ENCODE measurements around the gene ZNF286A. TPM values are rescaled to one million over a fixed set of nuclear protein-coding genes. Genes with fewer than 3 reads are reported as not detected.
"Not testable (repeated sequence)": the region's sequence is repeated elsewhere in the genome, so short reads cannot be mapped to it uniquely, and the experiment has no call there.

The ZNF286A gene
- total RNA-seq, result 24.8 and 43.6 TPM in 2 replicates

DNA sequence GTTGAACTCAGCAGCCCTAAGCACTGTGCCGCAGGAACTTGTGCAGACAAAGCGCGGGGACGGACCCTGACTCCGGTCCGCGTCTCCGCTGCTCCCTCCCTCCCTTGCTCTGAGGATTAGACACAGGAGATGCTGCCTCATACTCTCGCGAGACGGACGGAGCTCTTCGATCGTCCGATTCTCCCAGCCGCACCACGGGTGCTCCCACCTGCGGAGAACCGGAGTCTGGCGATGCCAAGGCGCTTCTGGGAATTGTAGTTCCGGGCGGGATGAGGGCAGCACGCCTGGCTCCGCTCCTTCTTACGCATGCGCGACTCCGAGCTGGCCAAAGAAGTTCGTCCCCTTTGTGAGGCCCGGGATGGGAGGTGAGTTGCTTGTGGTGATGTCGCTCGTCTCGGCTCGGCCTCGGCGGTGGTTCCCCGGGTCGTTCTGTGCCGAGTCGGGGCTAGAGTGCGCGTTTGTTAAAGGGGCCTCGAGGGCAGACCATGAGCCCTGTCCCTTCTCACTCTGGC, at the start of gene ZNF286A:
TSS of gene ZNF286A (plus strand) at position 340 of the 512 bp plus-strand sequence. CDS start 578 bp downstream, outside the sequence.
- peak; percentile 77 for DNase-seq (ENCODE audit: extremely low read depth, low read depth, low spot score)

DNA sequence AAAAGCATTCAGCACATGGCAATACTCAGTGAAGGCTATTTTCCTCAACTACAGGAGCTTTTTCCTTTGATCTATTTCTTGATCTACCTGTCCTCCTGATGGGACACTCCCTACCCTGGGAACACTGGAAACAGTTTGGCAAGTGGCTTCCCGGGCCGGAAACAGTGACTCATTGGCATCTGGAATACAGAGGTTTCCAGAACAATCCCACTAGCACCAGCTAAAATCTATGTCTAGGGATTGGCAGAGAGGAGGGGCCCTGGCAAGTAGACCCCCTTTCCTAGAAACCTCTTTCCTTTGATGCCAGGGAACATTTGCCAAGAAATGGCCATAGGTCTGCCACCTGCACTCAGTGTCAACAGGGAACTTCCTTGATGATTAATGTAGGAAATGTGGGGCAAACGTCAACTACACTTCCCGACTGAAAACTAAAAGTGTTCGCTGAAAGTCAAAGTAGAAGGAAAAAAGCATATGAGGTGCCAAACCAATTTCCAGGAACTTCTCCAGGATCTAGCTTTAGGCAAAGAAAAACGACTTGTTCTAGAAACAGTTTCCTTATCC, 49.6 kb upstream of the ZNF286A start:
- DNase-seq (ENCODE audit: extremely low read depth, low read depth, low spot score), result no peak

DNA sequence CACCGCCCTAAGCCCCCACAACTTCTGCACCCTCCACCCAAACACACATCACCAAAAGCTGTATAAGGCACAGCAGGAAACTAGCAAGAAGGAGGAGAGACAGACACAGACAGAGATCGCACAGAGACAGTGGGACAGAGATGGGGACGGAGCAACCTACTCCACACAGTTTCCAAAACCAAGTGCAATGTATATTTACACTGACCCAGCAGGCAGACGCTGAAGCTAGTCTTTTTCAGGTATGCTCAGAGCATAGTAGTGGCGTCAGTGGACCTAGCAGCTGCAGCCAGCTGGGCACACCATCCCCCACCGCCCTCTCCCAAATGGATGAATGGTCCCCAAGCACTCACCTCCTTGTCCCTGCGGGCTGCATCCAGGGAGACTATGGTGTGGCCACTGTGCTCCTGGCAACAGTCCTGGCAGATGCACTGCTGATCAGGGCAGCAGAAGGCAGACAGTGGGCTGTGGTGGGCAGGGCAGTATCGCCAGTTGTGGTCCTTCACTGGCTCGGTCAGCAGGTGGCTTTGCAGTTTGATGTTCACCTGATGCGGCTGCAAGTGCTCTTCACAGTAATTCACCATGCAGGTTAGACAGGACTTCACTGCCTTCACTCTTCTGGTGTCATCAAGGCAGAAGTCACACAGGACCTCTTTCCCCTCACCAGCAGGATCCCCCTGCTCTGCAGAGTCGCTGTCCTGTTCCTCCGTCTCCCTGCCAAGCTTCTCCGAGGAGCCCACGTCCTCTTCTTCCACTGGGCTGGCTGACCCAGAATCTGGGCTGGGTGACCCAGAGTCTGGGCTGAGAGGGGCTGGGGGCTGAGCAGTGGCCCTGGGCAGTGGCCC, 48.6 kb upstream of the ZNF286A start:
- no peak for DNase-seq (ENCODE audit: extremely low read depth, low read depth, low spot score)

DNA sequence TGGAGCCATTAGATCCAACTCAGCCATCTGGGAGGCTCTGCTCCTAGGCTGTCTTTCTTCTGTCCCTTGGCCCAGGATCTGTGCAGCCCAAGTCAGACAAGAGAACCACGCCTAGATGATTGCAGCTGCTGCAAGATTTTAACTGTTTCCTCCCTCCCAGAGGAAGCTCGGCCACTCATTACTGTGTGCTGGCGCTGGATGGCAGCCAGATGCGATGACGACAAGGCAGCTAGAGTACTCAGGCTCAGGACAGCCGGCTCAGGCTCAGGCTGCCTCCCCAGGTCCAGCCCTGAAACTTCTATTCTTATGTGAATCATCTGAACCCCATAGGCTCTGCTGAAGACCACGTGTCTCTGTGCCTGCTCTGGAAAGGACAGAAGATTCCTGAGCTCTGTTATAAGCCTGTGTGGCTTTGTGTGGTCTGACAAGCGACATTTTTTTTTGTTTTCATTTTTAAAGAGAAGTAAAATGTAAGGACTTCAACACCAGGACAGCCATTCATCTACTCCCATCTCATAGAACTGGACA, 47.9 kb upstream of the ZNF286A start:
- DNase-seq (ENCODE audit: extremely low read depth, low read depth, low spot score), result peak; percentile 83

DNA sequence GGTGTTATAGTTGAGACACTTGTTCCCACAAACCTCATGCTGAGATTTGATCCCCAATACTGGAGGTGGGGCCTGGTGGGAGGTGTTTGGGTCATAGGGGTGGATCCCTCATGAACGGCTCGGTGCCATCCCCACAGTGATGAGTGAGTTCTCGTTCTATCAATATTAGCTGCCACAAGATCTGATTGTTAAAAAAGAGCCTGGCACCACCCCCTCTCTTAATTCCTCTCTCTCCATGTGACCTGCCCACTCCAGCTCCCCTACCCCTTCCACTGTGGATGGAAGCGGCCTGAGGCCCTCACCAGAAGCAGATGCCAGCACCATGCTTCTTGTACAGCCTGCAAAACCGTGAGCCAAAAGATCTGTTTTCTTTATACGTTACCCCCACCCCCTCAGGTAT, 46.6 kb upstream of the ZNF286A start:
- DNase-seq (ENCODE audit: extremely low read depth, low read depth, low spot score), result no peak

DNA sequence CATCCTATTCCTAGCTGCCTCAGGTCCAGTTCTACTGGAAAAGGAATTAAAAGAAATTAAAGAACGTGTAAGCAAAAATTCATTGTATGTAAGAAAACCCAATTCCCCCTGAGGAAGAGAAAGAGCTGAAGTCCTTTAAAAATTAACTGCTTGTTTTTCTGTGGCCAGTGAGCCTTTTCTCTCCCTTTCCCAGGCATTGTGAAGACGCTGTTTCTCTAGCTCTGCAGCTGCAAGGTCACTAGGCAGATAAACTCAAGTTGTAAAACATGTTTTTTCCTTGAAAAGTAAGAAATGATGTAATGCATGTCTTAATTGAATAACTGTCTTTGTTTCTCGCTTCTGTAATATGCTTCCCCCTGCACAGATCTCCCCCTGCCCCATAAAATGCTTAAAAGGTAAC, 45.2 kb upstream of the ZNF286A start:
- DNase-seq (ENCODE audit: extremely low read depth, low read depth, low spot score), result not testable (repeated sequence)

DNA sequence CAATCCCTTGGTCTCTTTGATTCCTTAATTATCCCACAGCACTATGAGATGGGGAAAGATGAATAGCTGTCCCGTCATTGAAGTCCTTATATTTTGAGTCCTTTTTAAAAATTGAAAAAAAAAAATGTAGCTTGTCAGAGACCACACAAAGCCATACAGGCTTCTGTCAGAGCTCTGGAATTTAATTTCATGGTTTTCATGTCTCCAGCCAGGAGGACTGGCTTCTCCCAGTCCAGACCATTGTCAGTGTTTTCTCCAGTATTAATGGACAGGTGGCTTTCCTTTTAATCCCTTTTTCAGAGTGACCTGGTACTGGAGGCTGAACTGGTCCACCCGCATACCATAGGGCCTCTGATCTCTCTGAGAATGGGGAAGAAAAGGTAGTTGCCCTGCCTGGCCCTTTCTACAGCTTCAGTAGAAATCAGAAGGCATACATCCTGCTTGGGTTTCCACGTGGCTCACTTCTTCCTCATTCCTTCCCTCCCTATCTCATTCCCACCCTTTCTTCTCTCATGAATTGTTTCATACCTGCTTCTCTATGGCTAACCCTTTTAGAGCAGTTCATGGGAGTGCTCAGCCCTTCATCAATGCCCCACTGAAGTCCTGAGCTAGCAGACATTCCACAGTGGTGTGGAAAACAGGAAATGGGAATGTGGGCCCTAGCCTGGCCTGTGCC, 44.5 kb upstream of the ZNF286A start:
- DNase-seq (ENCODE audit: extremely low read depth, low read depth, low spot score), result no peak

DNA sequence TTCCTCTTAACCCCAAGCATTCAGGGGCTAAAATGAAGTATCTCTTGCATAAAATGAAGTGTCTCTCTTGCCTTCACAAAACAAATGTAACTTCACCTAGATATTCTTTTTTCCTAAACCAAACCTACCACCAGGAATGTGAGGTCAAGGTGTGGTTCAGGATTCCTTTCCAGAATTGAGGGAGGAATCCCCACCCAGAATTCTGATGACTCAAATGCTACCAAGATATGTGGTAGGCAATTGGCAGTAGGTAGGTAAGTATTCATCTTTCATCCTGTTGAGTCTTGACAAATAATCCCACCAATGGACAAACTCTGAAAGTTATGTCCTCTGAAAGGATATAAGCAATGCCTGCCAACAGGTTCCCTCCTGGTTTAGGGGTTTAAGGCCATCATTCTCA, 41.7 kb upstream of the ZNF286A start:
- no peak for DNase-seq (ENCODE audit: extremely low read depth, low read depth, low spot score)

DNA sequence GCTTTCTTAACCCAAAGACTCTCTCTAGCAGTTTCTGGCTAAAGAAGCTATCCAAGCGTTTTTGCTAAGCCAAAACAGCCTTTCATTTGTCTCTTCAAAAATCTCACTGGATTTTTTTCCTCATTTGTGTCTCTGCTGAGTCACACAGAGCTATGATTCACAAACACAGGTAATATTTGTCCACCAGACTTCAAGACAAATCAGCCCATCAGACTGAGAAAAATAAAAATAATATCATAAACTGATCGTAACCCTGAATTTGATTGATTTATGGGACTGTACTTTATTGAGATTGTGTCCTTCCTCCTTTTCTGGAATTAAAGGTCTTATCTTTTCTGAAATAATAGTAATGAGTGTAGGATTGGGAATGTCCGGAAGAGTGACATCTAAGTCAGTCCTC, 41.3 kb upstream of the ZNF286A start:
- DNase-seq (ENCODE audit: extremely low read depth, low read depth, low spot score), result no peak

DNA sequence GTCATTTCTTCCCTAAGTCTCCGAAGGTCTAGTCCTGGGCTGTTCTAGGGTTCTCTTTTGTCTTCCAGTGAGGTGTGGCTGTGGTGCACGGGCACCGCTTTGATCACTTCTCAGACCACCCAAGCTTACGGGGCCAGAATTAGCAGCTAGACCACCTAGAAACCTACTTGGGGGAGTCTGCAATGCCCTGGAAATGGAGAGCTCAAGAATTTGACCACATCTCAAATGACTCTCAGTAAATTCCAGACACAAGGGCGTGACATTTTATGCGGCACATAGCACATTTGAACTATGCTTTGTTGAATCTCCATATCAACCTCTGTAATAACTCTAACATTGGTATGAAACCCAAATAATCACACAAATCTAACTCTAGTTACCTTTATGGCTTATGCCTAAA, 40.3 kb upstream of the ZNF286A start:
- no peak for DNase-seq (ENCODE audit: extremely low read depth, low read depth, low spot score)

DNA sequence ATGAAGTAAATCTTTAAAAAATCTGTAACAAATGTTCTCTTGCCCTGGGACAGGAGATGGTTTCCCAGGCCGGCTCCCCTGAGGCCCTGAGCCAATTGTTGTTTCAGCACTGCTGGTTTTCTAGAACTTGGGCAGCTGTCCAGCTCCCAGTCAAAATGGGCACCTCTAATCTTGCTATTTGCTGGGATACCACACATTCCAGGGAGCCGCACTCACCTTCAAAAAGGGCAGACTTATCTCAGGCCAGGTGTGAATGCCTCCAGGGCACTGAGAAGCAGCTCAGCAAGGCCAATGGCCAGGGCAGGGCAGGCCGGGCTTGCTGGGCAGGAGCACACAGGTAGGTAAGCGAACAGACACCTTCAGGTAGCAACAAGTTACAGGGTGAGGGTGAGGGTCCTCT, 39.9 kb upstream of the ZNF286A start:
- no peak for DNase-seq (ENCODE audit: extremely low read depth, low read depth, low spot score)

DNA sequence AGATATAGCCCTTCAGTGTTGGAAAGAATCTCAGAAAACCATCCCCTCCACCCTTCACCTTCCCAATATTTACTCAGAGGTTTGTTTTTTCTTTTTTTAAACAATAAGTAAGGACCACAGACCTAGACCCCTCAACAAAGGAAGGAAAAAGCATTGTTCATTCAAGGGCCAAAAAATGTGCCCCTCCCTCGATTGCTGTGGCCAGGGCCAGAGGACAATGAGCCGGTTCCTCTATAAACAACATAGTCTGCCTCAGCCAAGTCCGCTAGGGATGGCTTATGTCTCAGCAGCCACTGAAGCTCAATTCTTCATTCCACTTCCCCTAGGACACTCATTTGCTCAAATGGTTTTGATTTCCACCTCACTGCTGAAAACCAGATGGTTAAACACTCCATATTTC, 39.5 kb upstream of the ZNF286A start:
- DNase-seq (ENCODE audit: extremely low read depth, low read depth, low spot score), result no peak

DNA sequence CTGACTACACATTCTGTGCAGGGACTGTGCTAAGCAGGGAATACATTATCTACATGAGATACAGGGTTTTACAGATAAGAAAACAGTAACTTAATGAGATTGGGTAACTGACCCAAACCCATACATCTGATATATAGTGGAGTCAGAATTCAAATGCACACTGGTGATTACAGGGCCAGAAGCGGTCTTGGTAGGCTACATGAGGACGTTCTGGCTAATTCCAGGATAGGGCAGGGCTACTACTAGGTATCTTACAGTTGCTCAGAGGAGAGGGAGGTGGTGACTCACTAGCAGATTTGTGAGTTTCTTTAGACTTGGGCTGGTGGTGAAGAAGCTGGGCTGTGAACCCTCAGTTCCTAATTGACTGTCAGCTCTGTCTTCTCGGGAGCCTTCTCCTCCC, 36.9 kb upstream of the ZNF286A start:
- DNase-seq (ENCODE audit: extremely low read depth, low read depth, low spot score), result no peak

DNA sequence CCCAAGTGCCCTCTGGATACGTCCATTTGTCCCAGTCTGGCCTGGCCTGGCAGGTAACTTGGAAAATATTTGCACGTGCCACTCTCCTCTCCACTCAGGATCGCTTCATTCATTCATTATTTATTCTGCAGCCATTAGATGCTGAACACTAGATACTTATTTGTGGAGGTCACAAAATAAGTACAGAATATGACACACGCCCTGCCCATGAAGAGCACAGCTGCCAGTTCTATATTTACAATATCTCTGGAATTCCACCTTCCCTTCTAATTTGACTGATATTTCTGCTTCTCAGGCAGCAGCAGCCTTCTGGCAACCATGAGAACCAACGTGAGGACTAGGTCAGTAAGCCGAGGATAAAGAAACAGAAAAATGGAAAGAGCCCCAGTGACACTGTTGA, 36.4 kb upstream of the ZNF286A start:
- no peak for DNase-seq (ENCODE audit: extremely low read depth, low read depth, low spot score)

DNA sequence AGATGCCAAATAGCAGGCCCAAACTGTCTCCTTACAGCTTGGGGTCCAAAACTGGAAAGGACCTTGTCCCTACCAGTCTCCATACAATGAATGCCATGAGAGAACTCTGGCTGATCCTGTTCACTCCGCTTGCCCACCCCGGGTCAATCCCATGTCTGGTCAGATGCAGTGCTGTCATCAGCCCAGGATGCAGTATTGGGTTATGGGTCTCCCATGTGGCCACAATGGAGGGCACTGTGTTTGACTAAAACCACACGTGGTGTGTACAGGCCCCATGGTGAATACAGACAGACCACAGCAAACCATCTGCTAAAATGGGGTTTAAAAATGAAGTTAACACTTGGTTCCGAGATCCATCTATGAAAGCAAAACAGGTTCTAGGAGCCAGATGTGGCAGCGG, 35.9 kb upstream of the ZNF286A start:
- no peak for DNase-seq (ENCODE audit: extremely low read depth, low read depth, low spot score)

DNA sequence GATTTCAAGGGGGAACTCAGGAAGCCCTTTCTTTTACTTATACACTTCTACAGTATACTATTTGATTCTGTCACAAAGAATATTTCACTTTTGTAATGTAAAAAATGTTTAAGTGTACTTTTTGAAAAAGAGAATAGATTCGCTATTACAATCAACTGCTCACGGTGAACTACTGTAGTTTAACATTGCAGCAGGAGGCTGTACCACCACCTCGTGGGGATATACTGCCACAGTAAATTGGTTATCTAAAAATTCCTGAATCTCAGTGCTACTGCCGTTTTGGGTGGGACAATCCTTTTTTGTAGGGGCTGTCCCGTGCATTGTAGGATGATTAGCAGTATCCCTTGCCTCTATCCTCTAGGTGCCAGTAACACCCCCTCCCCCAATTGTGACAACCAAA, 30.0 kb upstream of the ZNF286A start:
- DNase-seq (ENCODE audit: extremely low read depth, low read depth, low spot score), result not testable (repeated sequence)

DNA sequence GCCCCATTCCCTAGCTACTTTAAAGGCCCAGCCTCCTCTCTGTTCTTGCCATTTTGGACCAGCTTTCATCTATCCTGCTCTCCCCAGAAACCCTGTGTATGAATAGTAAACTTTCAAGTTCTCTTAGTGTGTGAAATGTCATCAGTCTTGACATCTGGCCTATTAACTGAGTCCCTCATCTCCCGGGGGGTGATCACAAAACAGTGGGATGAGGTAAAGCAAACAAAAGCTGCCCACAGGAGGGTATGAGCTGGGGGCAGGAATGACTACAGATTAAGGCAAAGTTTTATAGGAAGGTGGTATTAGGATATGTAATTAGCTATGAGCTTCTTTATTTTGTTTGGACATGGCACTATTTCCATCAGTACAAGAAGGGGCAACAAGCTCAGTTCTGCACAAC, 24.9 kb upstream of the ZNF286A start:
- DNase-seq (ENCODE audit: extremely low read depth, low read depth, low spot score), result not testable (repeated sequence)

DNA sequence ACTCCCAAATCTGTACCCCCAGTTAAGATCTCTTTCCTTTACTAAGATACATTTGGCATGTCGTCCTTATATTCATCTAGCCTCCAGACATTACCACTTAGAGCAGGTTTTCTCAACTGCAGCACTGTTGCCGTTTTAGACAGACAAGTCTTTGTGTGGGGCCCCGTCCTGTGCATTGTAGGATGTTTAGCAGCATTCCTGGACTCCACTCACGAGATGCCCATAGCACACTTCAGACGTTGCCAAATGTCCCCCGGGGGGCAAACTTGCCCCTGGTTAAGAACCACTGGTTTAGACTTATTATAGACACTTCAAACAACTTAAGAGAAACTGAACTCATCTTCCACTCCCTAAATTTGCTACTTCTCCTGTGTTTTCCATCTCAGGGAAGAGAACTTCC, 23.6 kb upstream of the ZNF286A start:
- not testable (repeated sequence) for DNase-seq (ENCODE audit: extremely low read depth, low read depth, low spot score)

DNA sequence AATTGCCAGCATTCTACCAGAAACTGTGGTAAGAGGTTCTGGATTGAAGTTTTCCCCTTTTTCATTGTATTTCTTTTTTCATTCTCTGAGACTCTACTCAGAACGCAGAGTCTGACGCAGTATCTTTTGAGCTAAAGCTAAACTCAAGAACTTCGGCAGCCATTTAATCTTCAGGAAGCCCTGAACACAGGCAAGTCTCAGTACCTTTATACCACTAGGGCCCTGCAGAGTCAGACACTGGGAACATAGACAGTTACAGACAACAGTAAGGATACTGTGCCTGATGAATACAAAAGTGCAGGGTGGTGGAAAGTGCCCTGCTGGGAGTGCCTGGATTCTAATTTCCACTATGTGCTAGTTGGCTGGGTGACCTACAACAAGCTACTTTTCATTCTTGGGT, 16.4 kb upstream of the ZNF286A start:
- not testable (repeated sequence) for DNase-seq (ENCODE audit: extremely low read depth, low read depth, low spot score)

DNA sequence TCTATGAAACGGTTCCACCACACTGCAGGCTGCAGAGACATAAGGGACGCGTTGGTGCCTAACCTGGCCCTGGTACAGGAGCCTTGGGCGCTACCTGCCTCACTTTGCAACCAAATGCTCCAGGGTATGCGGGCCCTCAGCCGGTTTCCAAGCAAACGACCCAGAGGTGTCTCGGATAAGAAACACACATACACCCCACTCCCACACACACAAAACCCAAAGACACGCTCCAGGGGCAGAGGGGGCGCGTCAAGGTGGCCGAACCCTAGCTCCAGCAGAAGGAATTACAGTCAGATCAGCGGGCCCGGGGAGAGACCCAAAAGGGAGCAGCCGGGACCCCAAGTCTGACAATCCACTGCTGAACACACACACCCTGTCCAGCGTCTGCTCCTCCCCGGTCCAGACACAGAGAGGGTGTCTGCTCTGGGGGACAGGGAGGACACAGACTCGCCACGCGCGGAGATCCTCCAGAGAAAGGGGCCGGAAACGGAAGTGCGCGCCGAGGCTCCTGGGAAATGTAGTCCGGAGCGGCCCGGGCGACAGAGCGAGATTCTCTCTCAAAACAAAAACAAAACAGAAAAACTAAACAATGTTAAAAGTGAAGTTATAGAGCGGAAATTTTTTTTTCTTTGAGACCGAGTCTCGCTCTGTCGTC, 15.6 kb upstream of the ZNF286A start, which contains the start of gene TRIM16:
TSS of gene TRIM16 (minus strand) at position 488 of the 655 bp plus-strand sequence. CDS start 32,702 bp downstream, outside the sequence.
- not testable (repeated sequence) for DNase-seq (ENCODE audit: extremely low read depth, low read depth, low spot score)

DNA sequence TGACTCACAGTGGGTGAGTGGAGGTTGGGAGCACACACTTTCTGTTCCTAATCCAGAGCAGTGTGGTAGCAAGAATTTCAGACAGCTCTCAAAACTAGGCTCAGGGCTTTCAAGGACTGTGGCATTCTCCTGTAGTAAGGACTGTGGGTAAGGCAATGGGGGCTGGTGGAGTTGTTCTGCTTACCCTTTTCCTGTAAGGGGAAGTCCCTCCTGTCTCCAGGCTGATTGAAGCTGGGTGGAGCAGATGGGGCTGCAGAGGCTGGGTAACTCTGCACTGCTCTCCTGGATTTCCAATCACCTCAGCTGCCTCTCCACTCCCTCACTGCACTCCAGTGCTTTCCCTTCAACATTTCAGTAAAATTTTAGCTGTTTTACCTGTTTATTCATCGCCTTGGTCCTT, 12.1 kb upstream of the ZNF286A start:
- DNase-seq (ENCODE audit: extremely low read depth, low read depth, low spot score), result not testable (repeated sequence)
